ENCODE results near the gene SSX5. TPM values are rescaled to one million over a fixed set of nuclear protein-coding genes. Genes with fewer than 3 reads are reported as not detected.
"Not testable (repeated sequence)": the region's sequence is repeated elsewhere in the genome, so short reads cannot be mapped to it uniquely, and the experiment has no call there.

Gene SSX5
- total and polyA plus RNA-seq, 2 of the 4 experiments (the other 2 are of a cell fraction), result not detected

GRCh38 chrX:48153769-48154168 is 42.8 kb downstream of the SSX5 start:
- Histone ChIP-seq H3K18ac (ENCODE audit: low read depth, low read length) (no peak overlapping the region), H3K9me1 (ENCODE audit: insufficient read depth, low read length) (no peaks in the 10 kb centered on the region), H2AFZ (replicated peaks; ENCODE audit: low read length, poor library complexity) (no peak overlapping the region), H2BK20ac (ENCODE audit: low read depth, low read length) (no peak overlapping the region), H2BK5ac (ENCODE audit: low read depth, low read length, poor library complexity, severe bottlenecking) (no peak overlapping the region), H4K91ac (ENCODE audit: insufficient read depth, low read depth, low read length) (no peak overlapping the region), H3K56ac (ENCODE audit: extremely low read depth, insufficient read depth, low read length) (no peak overlapping the region), H3K27ac (ENCODE audit: insufficient read depth, low read length) (no peak overlapping the region), H3K4me2 (ENCODE audit: low read depth, low read length) (no peak overlapping the region), H4K20me1 (ENCODE audit: insufficient read depth, low read length) (no peaks in the 10 kb centered on the region), H3K9ac (ENCODE audit: low read depth, low read length) (no peak overlapping the region), H4K8ac (ENCODE audit: low read depth in 2 of 2, low read length in 2 of 2) (no peak overlapping the region), H2AK5ac (ENCODE audit: low read depth, low read length) (no peak overlapping the region), H3K36me3 (ENCODE audit: control insufficient read depth, insufficient read depth, low read length) (no peaks in the 10 kb centered on the region), H3K27me3 (ENCODE audit: control insufficient read depth, insufficient read depth, low read length) (no peaks in the 10 kb centered on the region), H3K4me1 (ENCODE audit: control insufficient read depth, insufficient read depth, low read length) (no peaks in the 10 kb centered on the region), H2BK15ac (ENCODE audit: low read depth, low read length) (no peak overlapping the region), H2BK120ac (ENCODE audit: low read depth, low read length) (no peak overlapping the region), H3K4ac (ENCODE audit: low read depth, low read length) (no peak overlapping the region), H3K79me1 (ENCODE audit: low read depth in 1 of 2, low read length in 2 of 2) (no peaks in the 10 kb centered on the region), H3K14ac (replicated peaks; ENCODE audit: low read depth, low read length) (no peak overlapping the region), H3K9me3 (ENCODE audit: control insufficient read depth, insufficient read depth, low read length) (no peaks in the 10 kb centered on the region), H3K23ac (ENCODE audit: low read depth, low read length) (no peak overlapping the region), H3K4me3 (ENCODE audit: insufficient read depth, low read depth, low read length) (no peak overlapping the region), H4K5ac (ENCODE audit: low read depth, low read length) (no peak overlapping the region), H2AK9ac (replicated peaks; ENCODE audit: low read depth, low read length, poor library complexity) (no peak overlapping the region)
- BruUV-seq (replicated peaks), result no TSS peak
- in situ Hi-C loops (cut with MboI; ENCODE audit: low sequenced_read_pairs) (no loop called here), dilution Hi-C loops (cut with HindIII; ENCODE audit: low sequenced_read_pairs, unreplicated experiment) (no loop called here), intact Hi-C loops (cut with micrococcal nuclease) (no loop called here)
- ChIA-PET POLR2A (ENCODE audit: unreplicated experiment) (no interaction called here), CTCF (no interaction called here)
- WGBS, 2 experiments (ENCODE audit: extremely low coverage in 2 of 2, insufficient read length in 1 of 2), result 85% methylated on average over 4 of the region's 10 CpGs; no CpG with 5 or more reads in 1 of the 2 experiments
- ATAC-seq (ENCODE audit: low read depth) (no peak), DNase-seq (no peak)
- no peak for TF ChIP-seq MAFK (IDR thresholded peaks at IDR 0.05; ENCODE audit: low read depth, low read length)
- no peak for TF ChIP-seq POLR2A (IDR thresholded peaks at IDR 0.05; ENCODE audit: low read depth, low read length)
- TF ChIP-seq BHLHE40 (IDR thresholded peaks at IDR 0.05; ENCODE audit: low read depth, low read length), result no peak
- TF ChIP-seq, protein P1, sequence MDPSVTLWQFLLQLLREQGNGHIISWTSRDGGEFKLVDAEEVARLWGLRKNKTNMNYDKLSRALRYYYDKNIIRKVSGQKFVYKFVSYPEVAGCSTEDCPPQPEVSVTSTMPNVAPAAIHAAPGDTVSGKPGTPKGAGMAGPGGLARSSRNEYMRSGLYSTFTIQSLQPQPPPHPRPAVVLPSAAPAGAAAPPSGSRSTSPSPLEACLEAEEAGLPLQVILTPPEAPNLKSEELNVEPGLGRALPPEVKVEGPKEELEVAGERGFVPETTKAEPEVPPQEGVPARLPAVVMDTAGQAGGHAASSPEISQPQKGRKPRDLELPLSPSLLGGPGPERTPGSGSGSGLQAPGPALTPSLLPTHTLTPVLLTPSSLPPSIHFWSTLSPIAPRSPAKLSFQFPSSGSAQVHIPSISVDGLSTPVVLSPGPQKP (IDR thresholded peaks at IDR 0.05; ENCODE audit: borderline replicate concordance, low read depth, low read length), result no peak
- TF ChIP-seq RCOR1 (IDR thresholded peaks at IDR 0.05; ENCODE audit: insufficient replicate concordance, low read length), result no peak

GRCh38 chrX:48142697-48143096 is 53.9 kb downstream of the SSX5 start:
- H4K8ac ChIP-seq (ENCODE audit: low read depth in 2 of 2, low read length in 2 of 2); H4K91ac ChIP-seq (ENCODE audit: insufficient read depth, low read depth, low read length); H3K23ac ChIP-seq (ENCODE audit: low read depth, low read length); H3K27me3 ChIP-seq (ENCODE audit: control insufficient read depth, insufficient read depth, low read length); H3K4me2 ChIP-seq (ENCODE audit: low read depth, low read length); H2BK15ac ChIP-seq (ENCODE audit: low read depth, low read length); H3K4me1 ChIP-seq (ENCODE audit: control insufficient read depth, insufficient read depth, low read length); H3K56ac ChIP-seq (ENCODE audit: extremely low read depth, insufficient read depth, low read length); H3K79me1 ChIP-seq (ENCODE audit: low read depth in 1 of 2, low read length in 2 of 2); intact Hi-C loops (cut with micrococcal nuclease); dilution Hi-C loops (cut with HindIII; ENCODE audit: low sequenced_read_pairs, unreplicated experiment); CTCF ChIA-PET; H3K18ac ChIP-seq (ENCODE audit: low read depth, low read length); H3K9me1 ChIP-seq (ENCODE audit: insufficient read depth, low read length); H3K9ac ChIP-seq (ENCODE audit: low read depth, low read length); BruUV-seq (replicated peaks); H2BK5ac ChIP-seq (ENCODE audit: low read depth, low read length, poor library complexity, severe bottlenecking); in situ Hi-C loops (cut with MboI; ENCODE audit: low sequenced_read_pairs); H2BK20ac ChIP-seq (ENCODE audit: low read depth, low read length); H4K5ac ChIP-seq (ENCODE audit: low read depth, low read length); H3K14ac ChIP-seq (replicated peaks; ENCODE audit: low read depth, low read length); H3K4ac ChIP-seq (ENCODE audit: low read depth, low read length); H2AK9ac ChIP-seq (replicated peaks; ENCODE audit: low read depth, low read length, poor library complexity); POLR2A ChIA-PET (ENCODE audit: unreplicated experiment); ATAC-seq (ENCODE audit: low read depth); H2BK120ac ChIP-seq (ENCODE audit: low read depth, low read length); H3K36me3 ChIP-seq (ENCODE audit: control insufficient read depth, insufficient read depth, low read length); H3K9me3 ChIP-seq (ENCODE audit: control insufficient read depth, insufficient read depth, low read length); H3K27ac ChIP-seq (ENCODE audit: insufficient read depth, low read length); H4K20me1 ChIP-seq (ENCODE audit: insufficient read depth, low read length); H2AK5ac ChIP-seq (ENCODE audit: low read depth, low read length); DNase-seq; H2AFZ ChIP-seq (replicated peaks; ENCODE audit: low read length, poor library complexity); H3K4me3 ChIP-seq (ENCODE audit: insufficient read depth, low read depth, low read length): not testable (repeated sequence)
- WGBS, 2 experiments (ENCODE audit: extremely low coverage in 2 of 2, insufficient read length in 1 of 2), result no CpG with 5 or more reads among the region's 11 CpGs
